ENCODE measurements around the gene NDUFS8. TPM values are rescaled to one million over a fixed set of nuclear protein-coding genes. Genes with fewer than 3 reads are reported as not detected.

NDUFS8 gene
- total RNA-seq, 4 donors from 2014 or later: 69.8 to 143 (median 80.2) TPM

- TF ChIP-seq CTCF (IDR thresholded peaks at IDR 0.05; ENCODE audit: low read depth): no peak
Observed at GRCh38 chr11:68006606-68007166, 23.8 kb upstream of the NDUFS8 start.

- TF ChIP-seq CTCF (IDR thresholded peaks at IDR 0.05; ENCODE audit: low read depth): no peak
Observed at GRCh38 chr11:68007498-68008380, 22.7 kb upstream of the NDUFS8 start.

GRCh38 chr11:68008381-68009337 is 21.8 kb upstream of the NDUFS8 start:
- TF ChIP-seq CTCF (IDR thresholded peaks at IDR 0.05; ENCODE audit: low read depth): no peak

- no peak for TF ChIP-seq CTCF (IDR thresholded peaks at IDR 0.05; ENCODE audit: low read depth)
Observed at GRCh38 chr11:68009391-68010089, 20.9 kb upstream of the NDUFS8 start.

- no peak for TF ChIP-seq CTCF (IDR thresholded peaks at IDR 0.05; ENCODE audit: low read depth)
Observed at GRCh38 chr11:68010090-68011041, 20.1 kb upstream of the NDUFS8 start, which contains the start of gene ALDH3B1. Gene ALDH3B1 (plus strand): TSS chr11:68010327. CDS start chr11:68015298, 4,971 bp downstream.
